ENCODE data around the gene CLDN25.
"Not testable (repeated sequence)": the region's sequence is repeated elsewhere in the genome, so short reads cannot be mapped to it uniquely, and the experiment has no call there.

GRCh38 chr11:113789016-113789415 lies 9.4 kb downstream of the CLDN25 start:
- not testable (repeated sequence) for TF ChIP-seq CTCF, POLR2A (IDR thresholded peaks at IDR 0.05)
